H1 (cell line): ENCODE results near the gene RABGAP1. TPM values are rescaled to one million over a fixed set of nuclear protein-coding genes. Genes with fewer than 3 reads are reported as not detected.

ENCODE experiments used
- CTCF ChIA-PET: fragments of 300-600 bp; sonication (Branson Sonifier 250); formaldehyde crosslinking; loops from one replicate; lab custom pipeline; 2021; ENCODE audit not compliant: partially characterized antibody; lab: Charles Lee
- POLR2A ChIA-PET: fragments of 300-600 bp; sonication (Branson Sonifier 250); formaldehyde crosslinking; loops from one replicate; lab custom pipeline; 2021; ENCODE audit warnings: inconsistent platforms; ENCODE audit not compliant: partially characterized antibody; lab: Charles Lee
- DNase-seq, 2 experiments: peaks; one replicate each; pipeline versions ENCODE4 v3.0.0 to v3.0.0-alpha.2; 2010 to 2022; ENCODE audit warnings: low spot score in 2 of 2, low read depth in 1 of 2, mixed read lengths in 1 of 2
- FAIRE-seq: peaks from 2 replicates; lab custom pipeline; 2011; peaks lifted over from hg19 to GRCh38; lab: Jason Lieb, UNC
- H2AFZ ChIP-seq: 2 replicates; pipeline ENCODE4 v1.8.1; 2012; ENCODE audit warnings: low read length, inconsistent platforms
- H2AK5ac ChIP-seq: 2 replicates; pipeline ENCODE4 v1.6.1; 2013; ENCODE audit warnings: low read depth, low read length
- H2BK120ac ChIP-seq: replicated peaks from 2 replicates; pipeline ENCODE3; 2013; ENCODE audit warnings: low read depth, low read length, inconsistent platforms
- H2BK12ac ChIP-seq: 2 replicates; pipeline ENCODE4 v1.6.1; 2013; ENCODE audit warnings: low read depth, low read length
- H2BK15ac ChIP-seq: 2 replicates; pipeline ENCODE4 v1.6.1; 2013; ENCODE audit warnings: low read length
- H2BK20ac ChIP-seq: 2 replicates; pipeline ENCODE4 v1.6.1; 2013; ENCODE audit warnings: low read length
- H2BK5ac ChIP-seq: 2 replicates; pipeline ENCODE4 v1.6.1; 2013; ENCODE audit warnings: low read depth, low read length
- H3K14ac ChIP-seq: 2 replicates; pipeline ENCODE4 v1.6.1; 2013; ENCODE audit warnings: inconsistent platforms; ENCODE audit not compliant: insufficient read length
- H3K18ac ChIP-seq: 2 replicates; pipeline ENCODE4 v1.6.1; 2013; ENCODE audit warnings: low read length; ENCODE audit errors: extremely low read depth
- H3K23ac ChIP-seq: 2 replicates; pipeline ENCODE4 v1.6.1; 2013; ENCODE audit warnings: inconsistent platforms; ENCODE audit not compliant: insufficient read length
- H3K23me2 ChIP-seq: 2 replicates; pipeline ENCODE4 v1.6.1; 2013; ENCODE audit warnings: low read depth, low read length
- H3K27ac ChIP-seq: 2 replicates; pipeline ENCODE4 v1.6.1; 2011; ENCODE audit warnings: low read depth, low read length, inconsistent platforms
- H3K27me3 ChIP-seq, 4 experiments: replicated peaks in 1 of 4; 1 replicate in 1 of 4; 2 replicates in 3 of 4; pipeline versions ENCODE4 v1.6.1 to v1.8.1; 2011 to 2013; ENCODE audit warnings: low read length in 3 of 4, mild to moderate bottlenecking in 3 of 4, inconsistent platforms in 2 of 4, mixed read lengths in 2 of 4, moderate library complexity in 1 of 4; ENCODE audit not compliant: control insufficient read depth in 3 of 4, insufficient read depth in 3 of 4; ENCODE audit errors: extremely low read depth in 1 of 4
- H3K36me3 ChIP-seq, 4 experiments: 2 replicates each; pipeline versions ENCODE4 v1.6.1 to v1.8.1; 2011 to 2013; ENCODE audit warnings: mild to moderate bottlenecking in 4 of 4, low read length in 3 of 4, moderate library complexity in 2 of 4, control low read depth in 1 of 4, inconsistent platforms in 1 of 4; ENCODE audit not compliant: insufficient read depth in 4 of 4, control insufficient read depth in 2 of 4
- H3K4ac ChIP-seq: replicated peaks from 2 replicates; pipeline ENCODE3; 2013; ENCODE audit warnings: low read length, low read depth, mixed read lengths, inconsistent platforms; ENCODE audit not compliant: insufficient read length
- H3K4me1 ChIP-seq, 4 experiments: replicated peaks in 1 of 4; 1 replicate in 1 of 4; 2 replicates in 3 of 4; pipeline versions ENCODE4 v1.6.1 to v1.8.1; 2011 to 2013; ENCODE audit warnings: low read length in 3 of 4, inconsistent platforms in 2 of 4, mixed read lengths in 1 of 4; ENCODE audit not compliant: insufficient read depth in 4 of 4, control insufficient read depth in 3 of 4
- H3K4me2 ChIP-seq, 2 experiments: 2 replicates each; pipeline versions ENCODE4 v1.6.1 to v1.8.1; 2011 to 2013; ENCODE audit warnings: low read depth in 2 of 2, low read length in 2 of 2, control low read depth in 1 of 2, inconsistent platforms in 1 of 2, mild to moderate bottlenecking in 1 of 2; ENCODE audit not compliant: insufficient read depth in 1 of 2
- H3K4me3 ChIP-seq, 4 experiments: fragments of 200-600, 300-600 bp in 1 of 4; sonication (generic), shearing (Covaris generic), sonication (Bioruptor Twin) in 1 of 4; 2 replicates each; pipeline versions ENCODE4 v1.5.1 to v1.8.1; 2011 to 2016; ENCODE audit warnings: low read length in 4 of 4, low read depth in 3 of 4, control low read depth in 2 of 4, inconsistent platforms in 2 of 4, mild to moderate bottlenecking in 2 of 4, mixed read lengths in 1 of 4, moderate library complexity in 1 of 4; ENCODE audit not compliant: insufficient read depth in 2 of 4; ENCODE audit errors: extremely low read depth in 1 of 4
- H3K56ac ChIP-seq: replicated peaks from 2 replicates; pipeline ENCODE3; 2013; ENCODE audit warnings: low read depth, mild to moderate bottlenecking, mixed read lengths, low read length, inconsistent platforms; ENCODE audit not compliant: insufficient read length
- H3K79me1 ChIP-seq: 2 replicates; pipeline ENCODE4 v1.6.1; 2013; ENCODE audit warnings: low read depth, low read length, control low read depth
- H3K79me2 ChIP-seq, 2 experiments: 2 replicates each; pipeline versions ENCODE4 v1.6.1 to v1.8.1; 2012 to 2013; ENCODE audit warnings: low read length in 2 of 2, mild to moderate bottlenecking in 2 of 2, inconsistent platforms in 1 of 2; ENCODE audit not compliant: insufficient read depth in 2 of 2, control insufficient read depth in 1 of 2
- H3K9ac ChIP-seq, 4 experiments: replicated peaks in 1 of 4; 1 replicate in 1 of 4; 2 replicates in 3 of 4; pipeline versions ENCODE4 v1.6.1 to v1.8.1; 2011 to 2013; ENCODE audit warnings: low read depth in 3 of 4, low read length in 3 of 4, control low read depth in 2 of 4, mild to moderate bottlenecking in 2 of 4, moderate library complexity in 2 of 4, inconsistent platforms in 1 of 4; ENCODE audit errors: extremely low read depth in 1 of 4
- H3K9me3 ChIP-seq, 2 experiments: 2 replicates each; pipeline versions ENCODE4 v1.6.1 to v1.8.1; 2012 to 2013; ENCODE audit warnings: mild to moderate bottlenecking in 2 of 2, moderate library complexity in 2 of 2, control low read depth in 1 of 2, inconsistent platforms in 1 of 2, low read depth in 1 of 2, low read length in 1 of 2, mixed read lengths in 1 of 2; ENCODE audit not compliant: insufficient read depth in 2 of 2
- H4K20me1 ChIP-seq, 2 experiments: replicated peaks in 1 of 2; 2 replicates each; pipeline versions ENCODE3 to v1.8.1; 2011 to 2013; ENCODE audit warnings: inconsistent platforms in 2 of 2, low read length in 2 of 2, mild to moderate bottlenecking in 1 of 2; ENCODE audit not compliant: insufficient read depth in 2 of 2, control insufficient read depth in 1 of 2
- H4K5ac ChIP-seq: 2 replicates; pipeline ENCODE4 v1.6.1; 2013; ENCODE audit warnings: low read length, low read depth, mixed read lengths, inconsistent platforms; ENCODE audit not compliant: insufficient read length
- H4K8ac ChIP-seq: 2 replicates; pipeline ENCODE4 v1.8.0; 2013; ENCODE audit warnings: mild to moderate bottlenecking, moderate library complexity, low read length, inconsistent platforms; ENCODE audit not compliant: insufficient read depth; ENCODE audit errors: extremely low read depth
- H4K91ac ChIP-seq: replicated peaks from 2 replicates; pipeline ENCODE3; 2013; ENCODE audit warnings: low read length, mixed read lengths, inconsistent platforms; ENCODE audit not compliant: insufficient read length
- CBX5 ChIP-seq: fragments of 300-800, 300-1000 bp; sonication (generic); IDR thresholded peaks from 2 replicates; pipeline ENCODE4 v1.7.1; 2016; ENCODE audit warnings: antibody characterized with exemption, low read length, low read depth
- CREB1 ChIP-seq: IDR thresholded peaks from 2 replicates; pipeline ENCODE4 v1.6.1; 2012; ENCODE audit warnings: inconsistent platforms
- EGR1 ChIP-seq: IDR thresholded peaks from 2 replicates; pipeline ENCODE4 v1.6.1; 2011; ENCODE audit warnings: low read depth, low read length, borderline replicate concordance
- GABPA ChIP-seq: IDR thresholded peaks from 2 replicates; pipeline ENCODE4 v1.6.1; 2011; ENCODE audit warnings: mild to moderate bottlenecking, low read length, moderate library complexity, borderline replicate concordance; ENCODE audit not compliant: insufficient read depth
- KDM4A ChIP-seq: IDR thresholded peaks from one replicate; pipeline ENCODE4 v1.7.1; 2012; ENCODE audit warnings: low read depth, mild to moderate bottlenecking, moderate library complexity, low read length, inconsistent platforms; ENCODE audit not compliant: severe bottlenecking
- POLR2A ChIP-seq, 2 experiments: IDR thresholded peaks; 1 replicate in 1 of 2; 2 replicates in 1 of 2; pipeline ENCODE4 v1.6.1; 2011; ENCODE audit warnings: low read depth in 2 of 2, low read length in 2 of 2, mild to moderate bottlenecking in 2 of 2; ENCODE audit errors: control extremely low read depth in 1 of 2
- RAD21 ChIP-seq, 2 experiments: IDR thresholded peaks in 1 of 2; conservative IDR thresholded peaks in 1 of 2; 2 replicates each; pipeline ENCODE4 v1.6.1; 2011; ENCODE audit warnings: low read depth in 2 of 2, low read length in 2 of 2, improper control_type of control experiment in 1 of 2, inconsistent platforms in 1 of 2, mild to moderate bottlenecking in 1 of 2, moderate library complexity in 1 of 2
- SIX5 ChIP-seq: IDR thresholded peaks from 2 replicates; pipeline ENCODE4 v1.6.1; 2011; ENCODE audit warnings: mild to moderate bottlenecking, low read depth, low read length
- SRF ChIP-seq: IDR thresholded peaks from 2 replicates; pipeline ENCODE4 v1.6.1; 2011; ENCODE audit warnings: mild to moderate bottlenecking, low read depth, low read length, moderate library complexity
- ZNF274 ChIP-seq: IDR thresholded peaks from 2 replicates; pipeline ENCODE4 v1.7.0; 2012; ENCODE audit warnings: low read length, borderline replicate concordance; ENCODE audit errors: extremely low read depth
- WGBS, 2 experiments: shearing (Covaris generic) in 1 of 2; methylation state at CpG; one replicate each; pipeline versions ENCODE4 v1.1.6 to v1.1.7; 2013 to 2015; ENCODE audit warnings: low lambda C conversion rate in 2 of 2, mixed read lengths in 2 of 2, inconsistent platforms in 1 of 2, low coverage in 1 of 2, missing lambda C conversion rate in 1 of 2; ENCODE audit not compliant: insufficient replicate concordance in 2 of 2, insufficient coverage in 1 of 2, insufficient read length in 1 of 2; ENCODE audit errors: extremely low coverage in 1 of 2, missing lambda C conversion rate in 1 of 2; 5-methylcytosine and 5-hydroxymethylcytosine counted together
- polyA plus RNA-seq, 7 experiments: library from polyadenylated mRNA; depleted of rRNA in 3 of 7; stranded (reverse) in 5 of 7; unstranded in 2 of 7; fragments of >200 nt in 5 of 7; fragments of 200-250 nt in 2 of 7; gene quantifications; 1 replicate in 5 of 7; 2 replicates in 1 of 7; 4 replicates in 1 of 7; pipeline versions ENCODE4 v1.2.1 to v1.2.3, GENCODE V29; 2011 to 2013; ENCODE audit warnings: missing spikeins in 2 of 7, mixed read lengths in 2 of 7
- total RNA-seq: library from RNA; stranded (reverse); fragmentation: NEBNext Ultra II Directional; extraction: Animal tissue kit (Norgen Biotek cat#: 25700); gene quantifications from 2 replicates; pipeline ENCODE4 v1.2.1, GENCODE V29; 2021

Gene RABGAP1
- total and polyA plus RNA-seq, 2 of the 8 experiments (the other 6 are each of a cell fraction or from before 2014, with no cell fraction given), result 15.7 to 38.3 TPM

DNA sequence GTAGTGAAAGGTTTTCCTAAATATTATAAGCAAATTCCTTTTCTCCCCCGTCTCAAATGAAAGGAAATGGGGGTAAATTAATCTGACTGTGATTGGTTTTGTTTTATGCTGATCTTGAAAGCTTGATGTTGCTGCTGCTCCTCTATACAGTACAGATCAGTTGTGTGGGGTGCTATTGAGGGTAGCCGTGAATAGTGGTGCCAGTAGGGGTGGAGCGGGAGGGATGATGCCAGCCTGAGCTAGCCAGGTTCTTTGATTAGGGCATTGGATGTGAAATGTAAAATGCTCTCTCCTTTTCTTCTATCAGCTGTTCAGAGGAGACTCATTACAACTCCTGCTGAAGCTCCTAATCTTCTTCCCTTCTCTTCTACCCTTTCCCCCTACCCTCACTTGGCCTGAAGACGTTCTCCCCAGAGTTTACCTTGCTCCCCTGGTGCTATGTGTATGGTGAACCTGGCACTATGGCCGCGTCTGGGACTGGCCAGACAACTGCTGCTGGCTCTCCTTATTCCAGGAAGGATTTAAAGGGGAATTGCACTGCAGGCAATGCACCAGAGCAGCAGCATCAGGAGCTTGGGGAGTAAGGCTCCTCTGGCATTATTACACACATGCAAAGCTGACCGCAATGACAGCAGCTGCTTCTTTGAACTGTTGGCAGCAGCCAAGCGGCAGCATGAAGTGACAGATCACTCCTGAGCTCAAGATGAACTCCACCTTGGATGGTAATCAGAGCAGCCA is 93.2 kb downstream of the RABGAP1 start:
- Histone ChIP-seq H3K27me3 (no peaks in the 10 kb centered on the region), H3K9me3 (no peaks in the 10 kb centered on the region), H2BK12ac (no peak overlapping the region), H3K4ac (no peak overlapping the region), H3K4me3 (no peak overlapping the region), H2BK120ac (no peak overlapping the region), H3K27ac (no peak overlapping the region), H3K4me2 (no peak overlapping the region), H4K20me1 (peaks cover 0 to 2% of the 10 kb centered on the region in 2 experiments), H4K8ac (no peak overlapping the region), H2AK5ac (no peak overlapping the region), H2BK15ac (no peak overlapping the region), H3K36me3 (peaks cover 0 to 6% (median 4%) of the 10 kb centered on the region in 4 experiments; a peak in 5 of 8 replicates), H3K18ac (no peak overlapping the region), H3K4me1 (peaks cover 0 to 4% (median 0%) of the 10 kb centered on the region in 4 experiments; a peak in 1 of 7 replicates), H3K79me2 (no peaks in the 10 kb centered on the region), H2AFZ (no peak overlapping the region), H2BK5ac (no peak overlapping the region), H3K23me2 (no peaks in the 10 kb centered on the region), H3K79me1 (no peaks in the 10 kb centered on the region; the same call in 1 of the 2 replicates), H3K56ac (no peak overlapping the region), H3K14ac (no peak overlapping the region), H3K9ac (no peak overlapping the region), H2BK20ac (no peak overlapping the region), H3K23ac (no peak overlapping the region), H4K91ac (no peak overlapping the region), H4K5ac (no peak overlapping the region)
- 91% methylated on average over 8 of the region's 8 CpGs; no CpG with 5 or more reads in 1 of the 2 experiments for WGBS, 2 experiments
- DNase-seq, result no peak
- ChIA-PET POLR2A (no interaction called here), CTCF (interaction anchor here (0.7 kb wide), 1 partner anchor 938 kb away, joined by 3 read pairs; no protein-coding TSS in a partner anchor)
- FAIRE-seq, result no peak
- TF ChIP-seq EGR1 (no peak), KDM4A (no peak), SIX5 (no peak), GABPA (no peak), CBX5 (no peak), POLR2A (IDR thresholded peaks at IDR 0.05; ENCODE audit: control extremely low read depth in 1 of 2, low read depth in 2 of 2, low read length in 2 of 2) (no peak), RAD21 (IDR thresholded peaks at IDR 0.05 in 1 of 2, conservative IDR thresholded peaks at IDR 0.05 in 1 of 2; ENCODE audit: low read depth in 2 of 2, low read length in 2 of 2) (no peak), SRF (no peak), ZNF274 (no peak), CREB1 (no peak)
